Measurements from ENCODE around the gene FBXO45.
"Not testable (repeated sequence)": the region's sequence is repeated elsewhere in the genome, so short reads cannot be mapped to it uniquely, and the experiment has no call there.

Gene FBXO45
- 19.5 to 53.3 reads per million in 2 donors for total RNA-seq

GRCh38 chr3:196568246-196569002 lies at the start of gene FBXO45, which contains the start of gene WDR53:
Gene FBXO45 (plus strand): TSS chr3:196568660. CDS start chr3:196568985, 325 bp downstream.
Gene WDR53 (minus strand): TSS chr3:196568554. CDS start chr3:196561475, 7,079 bp downstream.
- peak; percentile 93 for DNase-seq

- peak; percentile 54 for DNase-seq
These were observed 49.3 kb upstream of the FBXO45 start for GRCh38 chr3:196518966-196519717.

- no peak for DNase-seq
These were observed 48.8 kb upstream of the FBXO45 start for GRCh38 chr3:196519718-196520082.

GRCh38 chr3:196521291-196521690 lies 47.2 kb upstream of the FBXO45 start:
- not testable (repeated sequence) for DNase-seq

- no peak for DNase-seq
These were observed 44.6 kb upstream of the FBXO45 start for GRCh38 chr3:196523841-196524240.

GRCh38 chr3:196524527-196524926 lies 43.9 kb upstream of the FBXO45 start:
- no peak for DNase-seq

GRCh38 chr3:196525141-196525540 lies 43.3 kb upstream of the FBXO45 start:
- no peak for DNase-seq

- DNase-seq, result peak; percentile 62
These were observed 39.7 kb upstream of the FBXO45 start for GRCh38 chr3:196528639-196529233.

- DNase-seq, result no peak
These were observed 37.0 kb upstream of the FBXO45 start for GRCh38 chr3:196531418-196531817.

- no peak for DNase-seq
These were observed 35.2 kb upstream of the FBXO45 start for GRCh38 chr3:196533260-196533681.

GRCh38 chr3:196537319-196537984 lies 31.0 kb upstream of the FBXO45 start:
- peak; percentile 74 for DNase-seq

- DNase-seq, result no peak
These were observed 26.6 kb upstream of the FBXO45 start for GRCh38 chr3:196541684-196542445.

GRCh38 chr3:196544491-196544992 lies 23.9 kb upstream of the FBXO45 start:
- DNase-seq, result no peak

GRCh38 chr3:196546537-196546936 lies 21.9 kb upstream of the FBXO45 start:
- no peak for DNase-seq

GRCh38 chr3:196547067-196547466 lies 21.4 kb upstream of the FBXO45 start:
- no peak for DNase-seq

- not testable (repeated sequence) for DNase-seq
These were observed 19.1 kb upstream of the FBXO45 start for GRCh38 chr3:196549312-196549711.

GRCh38 chr3:196550172-196550571 lies 18.3 kb upstream of the FBXO45 start:
- not testable (repeated sequence) for DNase-seq

- DNase-seq, result no peak
These were observed 16.2 kb upstream of the FBXO45 start for GRCh38 chr3:196552253-196552652.

- no peak for DNase-seq
These were observed 14.9 kb upstream of the FBXO45 start for GRCh38 chr3:196553551-196553950.

GRCh38 chr3:196554205-196554604 lies 14.3 kb upstream of the FBXO45 start:
- DNase-seq, result no peak

- no peak for DNase-seq
These were observed 13.2 kb upstream of the FBXO45 start for GRCh38 chr3:196555295-196555694.

- no peak for DNase-seq
These were observed 11.2 kb upstream of the FBXO45 start for GRCh38 chr3:196557236-196557635.

All from T-helper 9 cell (primary cell).